WI38 (cell line): ENCODE data around the gene CDRT15.
"Not testable (repeated sequence)": the region's sequence is repeated elsewhere in the genome, so short reads cannot be mapped to it uniquely, and the experiment has no call there.

Source experiments
- H3K4me3 ChIP-seq: 2 replicates; pipeline ENCODE4 v1.5.1; 2011; ENCODE audit warnings: low read depth, mild to moderate bottlenecking, control low read depth, low read length
- TF ChIP-seq, protein P1 (sequence below): IDR thresholded peaks from 2 replicates; pipeline ENCODE4 v1.5.1; 2012; ENCODE audit warnings: low read depth, mild to moderate bottlenecking, control low read depth, low read length

Gene CDRT15

DNA sequence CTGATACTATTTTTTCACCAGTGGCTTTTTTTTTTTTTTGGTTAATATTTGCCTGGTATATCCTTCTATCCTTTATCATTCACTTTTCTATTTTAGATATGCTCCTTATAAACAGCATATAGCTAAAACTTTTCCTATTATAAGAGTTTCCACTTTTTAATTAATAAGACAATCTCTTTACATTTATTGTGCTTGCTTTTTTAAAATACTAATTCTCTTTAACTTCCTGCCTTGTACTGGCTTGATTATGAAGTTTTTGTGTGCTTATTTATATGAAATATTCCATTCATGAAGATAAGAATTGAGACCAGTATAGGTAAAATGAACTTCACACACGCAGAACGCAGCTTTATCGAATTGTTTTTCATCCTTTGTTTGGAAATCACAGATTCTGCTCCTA, 9.0 kb upstream of the CDRT15 start:
- no peak overlapping the region for H3K4me3 ChIP-seq
- TF ChIP-seq, protein P1, sequence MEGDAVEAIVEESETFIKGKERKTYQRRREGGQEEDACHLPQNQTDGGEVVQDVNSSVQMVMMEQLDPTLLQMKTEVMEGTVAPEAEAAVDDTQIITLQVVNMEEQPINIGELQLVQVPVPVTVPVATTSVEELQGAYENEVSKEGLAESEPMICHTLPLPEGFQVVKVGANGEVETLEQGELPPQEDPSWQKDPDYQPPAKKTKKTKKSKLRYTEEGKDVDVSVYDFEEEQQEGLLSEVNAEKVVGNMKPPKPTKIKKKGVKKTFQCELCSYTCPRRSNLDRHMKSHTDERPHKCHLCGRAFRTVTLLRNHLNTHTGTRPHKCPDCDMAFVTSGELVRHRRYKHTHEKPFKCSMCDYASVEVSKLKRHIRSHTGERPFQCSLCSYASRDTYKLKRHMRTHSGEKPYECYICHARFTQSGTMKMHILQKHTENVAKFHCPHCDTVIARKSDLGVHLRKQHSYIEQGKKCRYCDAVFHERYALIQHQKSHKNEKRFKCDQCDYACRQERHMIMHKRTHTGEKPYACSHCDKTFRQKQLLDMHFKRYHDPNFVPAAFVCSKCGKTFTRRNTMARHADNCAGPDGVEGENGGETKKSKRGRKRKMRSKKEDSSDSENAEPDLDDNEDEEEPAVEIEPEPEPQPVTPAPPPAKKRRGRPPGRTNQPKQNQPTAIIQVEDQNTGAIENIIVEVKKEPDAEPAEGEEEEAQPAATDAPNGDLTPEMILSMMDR: no peak

DNA sequence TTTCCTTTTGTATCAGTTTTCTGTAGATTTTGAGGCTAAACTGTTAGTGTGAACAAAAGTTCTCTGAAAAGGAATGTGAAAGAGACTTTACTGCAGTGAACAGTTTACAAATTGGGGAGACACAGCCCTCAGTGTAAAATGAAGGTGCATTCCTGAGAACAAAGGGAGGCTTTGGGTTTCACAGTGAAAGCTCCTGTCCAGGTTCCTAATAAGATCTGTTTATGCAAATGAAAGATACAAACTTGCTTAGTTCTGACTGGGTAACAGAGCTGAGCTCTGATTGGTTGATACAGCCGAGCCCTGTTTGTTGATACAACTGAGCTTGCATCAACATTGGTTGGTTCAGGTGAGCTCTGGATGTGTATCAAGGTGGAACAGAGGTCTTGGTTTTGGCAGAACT, 8.3 kb upstream of the CDRT15 start:
- TF ChIP-seq, protein P1: no peak
- no peak overlapping the region for H3K4me3 ChIP-seq

DNA sequence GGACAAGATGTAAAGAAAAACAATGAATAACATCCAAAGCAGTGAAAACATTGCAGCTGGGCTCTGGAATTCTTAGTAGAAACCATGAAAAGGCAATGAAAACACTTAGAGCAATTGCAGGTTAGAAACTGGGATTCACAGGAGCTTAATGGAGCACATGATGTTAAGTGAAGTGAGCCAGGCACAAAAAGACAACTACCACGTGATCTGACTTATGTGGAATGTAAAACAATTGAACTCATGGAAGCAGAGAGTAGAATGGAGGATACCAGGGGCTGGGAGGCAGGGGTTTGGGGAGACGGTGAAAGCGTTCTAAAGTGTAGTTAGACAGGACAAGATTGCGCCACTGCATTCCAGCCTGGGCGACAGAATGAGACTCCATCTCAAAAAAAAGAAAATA, 2.6 kb upstream of the CDRT15 start:
- H3K4me3 ChIP-seq: not testable (repeated sequence)

DNA sequence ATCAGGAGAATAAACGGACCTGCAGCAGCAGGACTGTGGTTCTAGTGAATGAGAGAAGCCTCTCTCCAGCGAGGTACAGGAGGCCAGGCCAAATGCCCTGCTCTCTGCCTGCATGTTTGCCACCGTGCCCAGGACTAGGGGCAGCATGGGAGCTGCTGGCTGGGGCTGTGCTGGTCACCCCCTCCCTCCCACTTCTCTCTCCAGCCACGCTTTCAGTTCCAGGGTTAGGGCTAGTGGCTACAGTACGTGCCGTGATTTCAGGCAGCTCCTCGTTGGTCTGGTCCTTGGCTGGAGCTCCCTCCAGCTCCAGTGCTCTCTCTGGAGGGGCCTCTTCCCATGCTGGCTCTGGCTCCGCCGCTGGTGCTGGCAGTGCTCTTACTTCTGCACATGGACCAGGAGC, 630 bp downstream of the CDRT15 start:
- H3K4me3 ChIP-seq: not testable (repeated sequence)

DNA sequence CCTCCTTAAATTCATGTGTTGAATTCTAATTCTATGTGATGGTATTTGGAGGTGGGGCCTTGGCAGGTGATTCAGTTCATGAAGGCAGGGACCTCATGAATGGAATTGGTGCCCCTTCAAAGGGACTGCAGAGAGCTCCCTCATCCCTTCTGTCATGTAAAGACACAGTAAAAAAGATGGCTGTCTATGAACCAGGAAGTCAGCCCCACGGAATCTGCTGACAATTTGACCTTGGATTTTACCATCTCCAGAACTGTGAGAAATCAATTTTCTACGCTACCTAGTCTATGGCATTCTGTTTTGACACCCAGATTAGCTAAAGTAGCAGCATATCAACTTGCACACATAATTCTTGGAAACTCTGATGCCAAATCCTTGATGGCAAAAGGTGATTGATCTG, 1.6 kb downstream of the CDRT15 start:
- H3K4me3 ChIP-seq: not testable (repeated sequence)

- not testable (repeated sequence) for H3K4me3 ChIP-seq
Observed at GRCh38 chr17:14231187-14231586, 5.5 kb downstream of the CDRT15 start.

DNA sequence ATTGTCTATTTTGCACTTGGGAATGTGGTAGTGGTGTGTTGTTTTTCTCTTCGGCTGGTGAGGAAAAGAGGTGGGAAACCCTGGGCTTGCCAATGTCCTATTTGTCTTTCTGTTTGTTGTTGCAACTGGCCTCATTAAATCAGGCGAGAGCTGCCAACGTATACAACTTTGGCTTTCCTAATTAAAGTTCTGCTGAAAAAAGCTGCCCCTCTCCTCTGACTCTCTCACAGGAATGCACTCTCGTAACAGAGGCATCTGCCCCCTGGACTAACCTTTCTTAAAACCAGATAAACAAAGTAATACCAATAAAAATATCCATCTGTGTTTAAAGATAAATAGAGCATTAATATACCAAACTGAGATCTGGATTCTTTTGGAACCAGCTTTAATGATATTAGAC, 7.8 kb downstream of the CDRT15 start:
- H3K4me3 ChIP-seq: no peak overlapping the region
- TF ChIP-seq, protein P1: no peak

- H3K4me3 ChIP-seq: no peak overlapping the region
- TF ChIP-seq, protein P1: no peak
Observed at GRCh38 chr17:14227052-14227451, 9.6 kb downstream of the CDRT15 start.

GRCh38 chr17:14225254-14225980, 11.2 kb downstream of the CDRT15 start:
- H3K4me3 ChIP-seq: no peak overlapping the region

More at GRCh38 chr17:14225254-14225980, 11.2 kb downstream of the CDRT15 start:
- TF ChIP-seq, protein P1: no peak
